Measurements from ENCODE around the gene CYTIP. TPM values are rescaled to one million over a fixed set of nuclear protein-coding genes. Genes with fewer than 3 reads are reported as not detected.
A peak's percentile ranks its signal among the peaks of the same experiment; 100 is the strongest.

The CYTIP gene
- total and polyA plus RNA-seq, 12 donors, result 0.72 to 6.7 (median 3.2) TPM

DNA sequence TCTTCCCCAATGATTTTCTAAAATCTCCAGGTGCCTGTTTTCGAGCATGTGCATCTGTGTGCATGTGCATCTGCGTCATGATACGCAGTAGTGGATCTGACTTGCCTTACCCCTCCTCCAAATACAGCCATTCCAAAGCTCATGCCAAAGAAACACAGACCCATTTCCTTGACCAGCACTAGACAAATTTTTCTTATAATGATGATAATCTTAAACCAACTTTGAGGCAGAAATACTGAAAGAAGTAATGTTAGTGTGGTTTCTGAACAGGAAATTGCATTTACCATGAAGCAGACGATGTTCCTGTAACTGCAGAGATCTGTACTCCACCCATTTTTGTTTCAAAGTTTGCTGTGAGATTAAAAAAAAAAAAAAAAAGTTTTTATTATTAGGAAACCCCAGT lies 25.6 kb downstream of the CYTIP start:
- H3K27me3 ChIP-seq, result no peaks in the 10 kb centered on the region
- intact Hi-C loops (cut with DNase I), result no loop called here
- WGBS, 4 donors, result 60 to 69% (median 64%) methylated on average over 4 of the region's 4 CpGs

GRCh38 chr2:157415591-157416101 lies 28.2 kb downstream of the CYTIP start:
- DNase-seq, result peak in 1 of 7 donors; percentile 23
- H3K36me3 ChIP-seq (replicated peaks in 1 of 2), result no peaks in the 10 kb centered on the region
- 69 to 74% (median 70%) methylated on average over 13 of the region's 13 CpGs for WGBS, 4 donors
- intact Hi-C loops (cut with DNase I), result no loop called here
- H3K9me3 ChIP-seq (replicated peaks in 1 of 3), result no peaks in the 10 kb centered on the region
- no peaks in the 10 kb centered on the region for H3K27me3 ChIP-seq
- no peak overlapping the region for H3K4me3 ChIP-seq
- H3K4me1 ChIP-seq (replicated peaks in 1 of 2), result no peaks in the 10 kb centered on the region
- TF ChIP-seq, protein P1, sequence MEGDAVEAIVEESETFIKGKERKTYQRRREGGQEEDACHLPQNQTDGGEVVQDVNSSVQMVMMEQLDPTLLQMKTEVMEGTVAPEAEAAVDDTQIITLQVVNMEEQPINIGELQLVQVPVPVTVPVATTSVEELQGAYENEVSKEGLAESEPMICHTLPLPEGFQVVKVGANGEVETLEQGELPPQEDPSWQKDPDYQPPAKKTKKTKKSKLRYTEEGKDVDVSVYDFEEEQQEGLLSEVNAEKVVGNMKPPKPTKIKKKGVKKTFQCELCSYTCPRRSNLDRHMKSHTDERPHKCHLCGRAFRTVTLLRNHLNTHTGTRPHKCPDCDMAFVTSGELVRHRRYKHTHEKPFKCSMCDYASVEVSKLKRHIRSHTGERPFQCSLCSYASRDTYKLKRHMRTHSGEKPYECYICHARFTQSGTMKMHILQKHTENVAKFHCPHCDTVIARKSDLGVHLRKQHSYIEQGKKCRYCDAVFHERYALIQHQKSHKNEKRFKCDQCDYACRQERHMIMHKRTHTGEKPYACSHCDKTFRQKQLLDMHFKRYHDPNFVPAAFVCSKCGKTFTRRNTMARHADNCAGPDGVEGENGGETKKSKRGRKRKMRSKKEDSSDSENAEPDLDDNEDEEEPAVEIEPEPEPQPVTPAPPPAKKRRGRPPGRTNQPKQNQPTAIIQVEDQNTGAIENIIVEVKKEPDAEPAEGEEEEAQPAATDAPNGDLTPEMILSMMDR (IDR thresholded peaks at IDR 0.05), result no peak
- TF ChIP-seq POLR2A (IDR thresholded peaks at IDR 0.05), result no peak
- peak overlapping the region in 1 of 5 donors; percentile 65 for H3K27ac ChIP-seq

More for the DNA sequence above, 25.6 kb downstream of the CYTIP start:
- H3K4me1 ChIP-seq (replicated peaks in 1 of 2), result no peaks in the 10 kb centered on the region
- no peak for TF ChIP-seq POLR2A (IDR thresholded peaks at IDR 0.05)
- TF ChIP-seq, protein P1 (IDR thresholded peaks at IDR 0.05), result no peak
- H3K9me3 ChIP-seq (replicated peaks in 1 of 3), result no peaks in the 10 kb centered on the region
- H3K4me3 ChIP-seq, result no peak overlapping the region
- DNase-seq, result no peak
- H3K36me3 ChIP-seq (replicated peaks in 1 of 2), result no peaks in the 10 kb centered on the region
- peak overlapping the region in 3 of 5 donors; percentile 5 to 52 (median 39) for H3K27ac ChIP-seq

- Histone ChIP-seq H3K9me3 (replicated peaks in 1 of 3) (no peaks in the 10 kb centered on the region), H3K4me1 (replicated peaks in 1 of 2) (no peaks in the 10 kb centered on the region), H3K27ac (no peak overlapping the region), H3K36me3 (replicated peaks in 1 of 2) (no peaks in the 10 kb centered on the region), H3K4me3 (no peak overlapping the region), H3K27me3 (no peaks in the 10 kb centered on the region)
- intact Hi-C loops (cut with DNase I), result no loop called here
- 69 to 75% (median 73%) methylated on average over 1 of the region's 1 CpG for WGBS, 4 donors
- no peak for TF ChIP-seq POLR2A (IDR thresholded peaks at IDR 0.05)
- TF ChIP-seq, protein P1 (IDR thresholded peaks at IDR 0.05), result no peak
- no peak for DNase-seq
Measured at GRCh38 chr2:157414050-157414449, 29.8 kb downstream of the CYTIP start.

- H3K4me1 ChIP-seq (replicated peaks in 1 of 2), result no peaks in the 10 kb centered on the region
- no peak overlapping the region for H3K27ac ChIP-seq
- no peak for DNase-seq
- TF ChIP-seq, protein P1 (IDR thresholded peaks at IDR 0.05), result no peak
- TF ChIP-seq POLR2A (IDR thresholded peaks at IDR 0.05), result no peak
- H3K36me3 ChIP-seq (replicated peaks in 1 of 2), result no peaks in the 10 kb centered on the region
- intact Hi-C loops (cut with DNase I), result no loop called here
- no peaks in the 10 kb centered on the region for H3K9me3 ChIP-seq (replicated peaks in 1 of 3)
- 55 to 61% (median 60%) methylated on average over 4 of the region's 4 CpGs for WGBS, 4 donors
- no peak overlapping the region for H3K4me3 ChIP-seq
- no peaks in the 10 kb centered on the region for H3K27me3 ChIP-seq
Measured at GRCh38 chr2:157413326-157414035, 30.4 kb downstream of the CYTIP start.

Data from adrenal gland (tissue), 12 donors.